ENCODE measurements around the gene GPR39. TPM values are rescaled to one million over a fixed set of nuclear protein-coding genes. Genes with fewer than 3 reads are reported as not detected.

The GPR39 gene
- total and polyA plus RNA-seq, 2 donors (not counting 1 experiment from before 2014, with no cell fraction given): 1.00 to 1.3 TPM

GRCh38 chr2:132671151-132671835 is 254.7 kb downstream of the GPR39 start:
- Histone ChIP-seq H3K27ac (ENCODE audit: insufficient read depth, low read length) (no peak overlapping the region), H3K4me3 (replicated peaks in 1 of 4; ENCODE audit: control extremely low read depth in 1 of 4, insufficient read depth in 1 of 4, low read depth in 3 of 4, low read length in 4 of 4) (peak overlapping the region in 2 of 4 experiments; percentile 45 to 52), H3K27me3 (ENCODE audit: control insufficient read depth, insufficient read depth, low read length) (no peaks in the 10 kb centered on the region), H3K9me3 (ENCODE audit: control insufficient read depth, insufficient read depth, low read depth, low read length) (no peaks in the 10 kb centered on the region), H2AFZ (ENCODE audit: low read length) (no peak overlapping the region), H3K4me1 (ENCODE audit: control insufficient read depth, extremely low read depth, insufficient read depth, low read length) (peaks cover 7% of the 10 kb centered on the region), H4K20me1 (ENCODE audit: control insufficient read depth, extremely low read depth, insufficient read depth, low read length) (no peaks in the 10 kb centered on the region), H3K4me2 (ENCODE audit: extremely low read depth, insufficient read depth, low read length) (peak overlapping the region; percentile 82), H3K36me3 (ENCODE audit: control insufficient read depth, insufficient read depth, low read length) (no peaks in the 10 kb centered on the region), H3K9ac (ENCODE audit: insufficient read depth, low read length) (no peak overlapping the region), H3K79me2 (ENCODE audit: control insufficient read depth, insufficient read depth, low read length) (no peaks in the 10 kb centered on the region)
- peak; percentile 77 to 97 for DNase-seq (ENCODE audit: low read depth in 2 of 2)
- TF ChIP-seq CTCF (conservative IDR thresholded peaks at IDR 0.05 in 1 of 2, IDR thresholded peaks at IDR 0.05 in 1 of 2; ENCODE audit: low read depth in 1 of 2, low read length in 2 of 2) (no peak), EZH2 (IDR thresholded peaks at IDR 0.05; ENCODE audit: low read length, missing control alignments) (no peak)

- H3K4me2 ChIP-seq (ENCODE audit: extremely low read depth, insufficient read depth, low read length): no peak overlapping the region
- no peak overlapping the region for H3K4me3 ChIP-seq (replicated peaks in 1 of 4; ENCODE audit: control extremely low read depth in 1 of 4, insufficient read depth in 1 of 4, low read depth in 3 of 4, low read length in 4 of 4)
- H4K20me1 ChIP-seq (ENCODE audit: control insufficient read depth, extremely low read depth, insufficient read depth, low read length): no peaks in the 10 kb centered on the region
- no peaks in the 10 kb centered on the region for H3K79me2 ChIP-seq (ENCODE audit: control insufficient read depth, insufficient read depth, low read length)
- H3K27me3 ChIP-seq (ENCODE audit: control insufficient read depth, insufficient read depth, low read length): no peaks in the 10 kb centered on the region
- no peak overlapping the region for H3K27ac ChIP-seq (ENCODE audit: insufficient read depth, low read length)
- no peaks in the 10 kb centered on the region for H3K36me3 ChIP-seq (ENCODE audit: control insufficient read depth, insufficient read depth, low read length)
- no peak overlapping the region for H3K9ac ChIP-seq (ENCODE audit: insufficient read depth, low read length)
- H3K9me3 ChIP-seq (ENCODE audit: control insufficient read depth, insufficient read depth, low read depth, low read length): no peaks in the 10 kb centered on the region
- DNase-seq (ENCODE audit: low read depth in 2 of 2): peak in 1 of 2 donors; percentile 25
- no peak overlapping the region for H2AFZ ChIP-seq (ENCODE audit: low read length)
- H3K4me1 ChIP-seq (ENCODE audit: control insufficient read depth, extremely low read depth, insufficient read depth, low read length): no peaks in the 10 kb centered on the region
- no peak for TF ChIP-seq EZH2 (IDR thresholded peaks at IDR 0.05; ENCODE audit: low read length, missing control alignments)
- peak in 1 of 2 donors; percentile 15 for TF ChIP-seq CTCF (conservative IDR thresholded peaks at IDR 0.05 in 1 of 2, IDR thresholded peaks at IDR 0.05 in 1 of 2; ENCODE audit: low read depth in 1 of 2, low read length in 2 of 2)
These were observed 260.4 kb downstream of the GPR39 start for GRCh38 chr2:132676999-132677398.

- no peak overlapping the region for H3K4me3 ChIP-seq (replicated peaks in 1 of 4; ENCODE audit: control extremely low read depth in 1 of 4, insufficient read depth in 1 of 4, low read depth in 3 of 4, low read length in 4 of 4)
- no peak overlapping the region for H2AFZ ChIP-seq (ENCODE audit: low read length)
- DNase-seq (ENCODE audit: low read depth in 2 of 2): peak in 1 of 2 donors; percentile 81
- H3K79me2 ChIP-seq (ENCODE audit: control insufficient read depth, insufficient read depth, low read length): no peaks in the 10 kb centered on the region
- no peaks in the 10 kb centered on the region for H3K27me3 ChIP-seq (ENCODE audit: control insufficient read depth, insufficient read depth, low read length)
- no peaks in the 10 kb centered on the region for H3K36me3 ChIP-seq (ENCODE audit: control insufficient read depth, insufficient read depth, low read length)
- no peak overlapping the region for H3K27ac ChIP-seq (ENCODE audit: insufficient read depth, low read length)
- no peak for TF ChIP-seq CTCF (conservative IDR thresholded peaks at IDR 0.05 in 1 of 2, IDR thresholded peaks at IDR 0.05 in 1 of 2; ENCODE audit: low read depth in 1 of 2, low read length in 2 of 2)
- no peak for TF ChIP-seq EZH2 (IDR thresholded peaks at IDR 0.05; ENCODE audit: low read length, missing control alignments)
- no peak overlapping the region for H3K4me2 ChIP-seq (ENCODE audit: extremely low read depth, insufficient read depth, low read length)
- no peaks in the 10 kb centered on the region for H3K4me1 ChIP-seq (ENCODE audit: control insufficient read depth, extremely low read depth, insufficient read depth, low read length)
- H3K9me3 ChIP-seq (ENCODE audit: control insufficient read depth, insufficient read depth, low read depth, low read length): no peaks in the 10 kb centered on the region
- no peaks in the 10 kb centered on the region for H4K20me1 ChIP-seq (ENCODE audit: control insufficient read depth, extremely low read depth, insufficient read depth, low read length)
- H3K9ac ChIP-seq (ENCODE audit: insufficient read depth, low read length): no peak overlapping the region
These were observed 261.1 kb downstream of the GPR39 start for GRCh38 chr2:132677661-132678060.
